Stomach (tissue), 4 donors: ENCODE results near the gene RSPO3.
"Not testable (repeated sequence)": the region's sequence is repeated elsewhere in the genome, so short reads cannot be mapped to it uniquely, and the experiment has no call there.

Experiments used
- EP300 ChIP-seq: sonication (generic); formaldehyde crosslinking; IDR thresholded peaks from one replicate; pipeline ENCODE4 v1.6.1; 2017; ENCODE audit warnings: antibody characterized with exemption
- POLR2A ChIP-seq, 4 donors: fragments of 450-650 bp; IDR thresholded peaks; one replicate each; pipeline ENCODE4 v1.6.1; 2016; ENCODE audit warnings: antibody characterized with exemption in 4 of 4, control low read depth in 2 of 4, mild to moderate bottlenecking in 1 of 4, moderate library complexity in 1 of 4
- POLR2AphosphoS5 ChIP-seq, 3 donors: sonication (generic); formaldehyde crosslinking; IDR thresholded peaks; one replicate each; pipeline ENCODE4 v1.6.1; 2016; ENCODE audit warnings: antibody characterized with exemption in 3 of 3
- TF ChIP-seq, protein P1 (sequence below), 7 experiments: fragments of 450-650 bp in 4 of 7; fragments of 200-600 bp in 3 of 7; sonication (generic) in 3 of 7; IDR thresholded peaks; one replicate each; pipeline ENCODE4 v1.5.1; 2016 to 2019; ENCODE audit warnings: antibody characterized with exemption in 7 of 7, control low read depth in 2 of 7, mild to moderate bottlenecking in 1 of 7

DNA sequence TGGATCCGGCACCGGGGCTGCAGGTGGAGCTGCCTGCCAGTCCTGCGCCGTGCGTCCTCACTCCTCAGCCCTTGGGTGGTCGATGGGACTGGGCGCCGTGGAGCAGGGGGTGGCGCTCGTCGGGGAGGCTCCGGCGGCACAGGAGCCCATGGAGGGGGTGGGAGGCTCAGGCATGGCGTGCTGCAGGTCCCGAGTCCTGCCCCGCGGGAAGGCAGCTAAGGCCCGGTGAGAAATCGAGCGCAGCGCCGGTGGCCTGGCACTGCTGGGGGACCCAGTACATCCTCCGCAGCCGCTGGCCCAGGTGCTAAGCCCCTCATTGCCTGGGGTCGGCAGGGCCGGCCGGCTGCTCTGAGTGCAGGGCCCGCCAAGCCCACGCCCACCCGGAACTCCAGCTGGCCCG, 96.1 kb downstream of the RSPO3 start:
- TF ChIP-seq, protein P1, sequence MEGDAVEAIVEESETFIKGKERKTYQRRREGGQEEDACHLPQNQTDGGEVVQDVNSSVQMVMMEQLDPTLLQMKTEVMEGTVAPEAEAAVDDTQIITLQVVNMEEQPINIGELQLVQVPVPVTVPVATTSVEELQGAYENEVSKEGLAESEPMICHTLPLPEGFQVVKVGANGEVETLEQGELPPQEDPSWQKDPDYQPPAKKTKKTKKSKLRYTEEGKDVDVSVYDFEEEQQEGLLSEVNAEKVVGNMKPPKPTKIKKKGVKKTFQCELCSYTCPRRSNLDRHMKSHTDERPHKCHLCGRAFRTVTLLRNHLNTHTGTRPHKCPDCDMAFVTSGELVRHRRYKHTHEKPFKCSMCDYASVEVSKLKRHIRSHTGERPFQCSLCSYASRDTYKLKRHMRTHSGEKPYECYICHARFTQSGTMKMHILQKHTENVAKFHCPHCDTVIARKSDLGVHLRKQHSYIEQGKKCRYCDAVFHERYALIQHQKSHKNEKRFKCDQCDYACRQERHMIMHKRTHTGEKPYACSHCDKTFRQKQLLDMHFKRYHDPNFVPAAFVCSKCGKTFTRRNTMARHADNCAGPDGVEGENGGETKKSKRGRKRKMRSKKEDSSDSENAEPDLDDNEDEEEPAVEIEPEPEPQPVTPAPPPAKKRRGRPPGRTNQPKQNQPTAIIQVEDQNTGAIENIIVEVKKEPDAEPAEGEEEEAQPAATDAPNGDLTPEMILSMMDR (IDR thresholded peaks at IDR 0.05): not testable (repeated sequence)
- not testable (repeated sequence) for TF ChIP-seq EP300; POLR2A (IDR thresholded peaks at IDR 0.05); POLR2AphosphoS5 (IDR thresholded peaks at IDR 0.05)
